IMR-90 (cell line): Measurements from ENCODE around the gene CTRB1. TPM values are rescaled to one million over a fixed set of nuclear protein-coding genes. Genes with fewer than 3 reads are reported as not detected.

Experiments used
- polyA plus RNA-seq, 3 experiments: library from polyadenylated mRNA; depleted of rRNA; stranded (reverse); fragments of >200 nt; gene quantifications; 2 replicates each; pipeline ENCODE4 v1.2.3, GENCODE V29; 2012; ENCODE audit warnings: low replicate concordance in 1 of 3
- total RNA-seq: library from RNA; depleted of rRNA; stranded (reverse); fragments of >200 nt; gene quantifications from 2 replicates; pipeline ENCODE4 v1.2.3, GENCODE V29; 2012; rRNA removed

Gene CTRB1
- total and polyA plus RNA-seq, 2 of the 4 experiments (the other 2 are of a cell fraction) = not detected

Other genes starting within 250 kb of the CTRB1 start
- gene WDR59, start 233.9 kb upstream of the CTRB1 start, total RNA-seq = 23.9 and 29.4 TPM in 2 replicates
- 37.5 and 44.6 TPM in 2 replicates for gene WDR59, start 233.9 kb upstream of the CTRB1 start, polyA plus RNA-seq (2012; rRNA removed)
- 8.2 and 9.7 TPM in 2 replicates for gene ZNRF1, start 220.0 kb upstream of the CTRB1 start, total RNA-seq
- gene ZNRF1, start 220.0 kb upstream of the CTRB1 start, polyA plus RNA-seq (2012; rRNA removed) = 20.7 and 24.9 TPM in 2 replicates
- gene LDHD, start 102.2 kb upstream of the CTRB1 start, total RNA-seq = under 0.01 TPM in 1 of 2 replicates, not detected in the other
- 0.23 and 0.26 TPM in 2 replicates for gene LDHD, start 102.2 kb upstream of the CTRB1 start, polyA plus RNA-seq (2012; rRNA removed)
- gene ZFP1, start 70.5 kb upstream of the CTRB1 start, total RNA-seq = 16.0 and 16.9 TPM in 2 replicates
- 3.7 and 3.8 TPM in 2 replicates for gene ZFP1, start 70.5 kb upstream of the CTRB1 start, polyA plus RNA-seq (2012; rRNA removed)
- gene CTRB2, start 11.8 kb upstream of the CTRB1 start, total RNA-seq = not detected in 2 replicates
- not detected in 2 replicates for gene CTRB2, start 11.8 kb upstream of the CTRB1 start, polyA plus RNA-seq (2012; rRNA removed)
- gene BCAR1, start 32.6 kb downstream of the CTRB1 start, total RNA-seq = 17.8 and 18.1 TPM in 2 replicates
- gene BCAR1, start 32.6 kb downstream of the CTRB1 start, polyA plus RNA-seq (2012; rRNA removed) = 99.4 and 127 TPM in 2 replicates
- 15.6 and 32.5 TPM in 2 replicates for gene CFDP1, start 214.5 kb downstream of the CTRB1 start, total RNA-seq
- gene CFDP1, start 214.5 kb downstream of the CTRB1 start, polyA plus RNA-seq (2012; rRNA removed) = 36.2 and 38.7 TPM in 2 replicates
- gene TMEM170A, start 245.7 kb downstream of the CTRB1 start, total RNA-seq = 10.9 and 16.7 TPM in 2 replicates
- gene TMEM170A, start 245.7 kb downstream of the CTRB1 start, polyA plus RNA-seq (2012; rRNA removed) = 6.1 and 7.3 TPM in 2 replicates